KOPT-K1 (cell line): ENCODE results near the gene PEX7.
"Not testable (repeated sequence)": the region's sequence is repeated elsewhere in the genome, so short reads cannot be mapped to it uniquely, and the experiment has no call there.

Experiments used
- H3K27ac ChIP-seq: fragments of 200-600 bp; sonication (generic); 2 replicates; pipeline ENCODE4 v1.5.1; 2016; ENCODE audit warnings: antibody characterized with exemption, mild to moderate bottlenecking, low read depth, low read length; ENCODE audit not compliant: poor library complexity, severe bottlenecking
- H3K36me3 ChIP-seq: fragments of 200-600 bp; sonication (generic); 2 replicates; pipeline ENCODE4 v1.5.1; 2017; ENCODE audit warnings: antibody characterized with exemption, mild to moderate bottlenecking, low read length, moderate library complexity; ENCODE audit not compliant: insufficient read depth
- H3K9me3 ChIP-seq: fragments of 200-600 bp; sonication (generic); 2 replicates; pipeline ENCODE4 v1.5.1; 2017; ENCODE audit warnings: antibody characterized with exemption, low read length, mild to moderate bottlenecking; ENCODE audit not compliant: insufficient read depth, poor library complexity, severe bottlenecking

Gene PEX7

GRCh38 chr6:136801581-136801980 lies 20.8 kb upstream of the PEX7 start:
- no peaks in the 10 kb centered on the region for H3K9me3 ChIP-seq
- H3K27ac ChIP-seq, result no peak overlapping the region
- H3K36me3 ChIP-seq, result no peaks in the 10 kb centered on the region

- no peaks in the 10 kb centered on the region for H3K9me3 ChIP-seq
- H3K27ac ChIP-seq, result no peak overlapping the region
- no peaks in the 10 kb centered on the region for H3K36me3 ChIP-seq
Measured at GRCh38 chr6:136803608-136804007, 18.8 kb upstream of the PEX7 start.

- Histone ChIP-seq H3K36me3 (no peaks in the 10 kb centered on the region), H3K9me3 (no peaks in the 10 kb centered on the region), H3K27ac (no peak overlapping the region)
Measured at GRCh38 chr6:136809091-136809860, 13.1 kb upstream of the PEX7 start.

- Histone ChIP-seq H3K36me3 (no peaks in the 10 kb centered on the region), H3K27ac (no peak overlapping the region), H3K9me3 (no peaks in the 10 kb centered on the region)
Measured at GRCh38 chr6:136811272-136811671, 11.1 kb upstream of the PEX7 start.

GRCh38 chr6:136812174-136812573 lies 10.2 kb upstream of the PEX7 start:
- H3K9me3 ChIP-seq, result peaks cover 3% of the 10 kb centered on the region
- H3K36me3 ChIP-seq, result no peaks in the 10 kb centered on the region
- H3K27ac ChIP-seq, result no peak overlapping the region

GRCh38 chr6:136815608-136816007 lies 6.8 kb upstream of the PEX7 start:
- H3K9me3 ChIP-seq, H3K27ac ChIP-seq: not testable (repeated sequence)

GRCh38 chr6:136816656-136817055 lies 5.7 kb upstream of the PEX7 start:
- H3K27ac ChIP-seq, result no peak overlapping the region
- no peaks in the 10 kb centered on the region for H3K36me3 ChIP-seq

More at GRCh38 chr6:136815608-136816007, 6.8 kb upstream of the PEX7 start:
- H3K36me3 ChIP-seq, result not testable (repeated sequence)

GRCh38 chr6:136820561-136820960 lies 1.8 kb upstream of the PEX7 start:
- Histone ChIP-seq H3K36me3 (no peaks in the 10 kb centered on the region), H3K27ac (no peak overlapping the region), H3K9me3 (peaks cover 3% of the 10 kb centered on the region)

More at GRCh38 chr6:136816656-136817055, 5.7 kb upstream of the PEX7 start:
- peaks cover 3% of the 10 kb centered on the region for H3K9me3 ChIP-seq

GRCh38 chr6:136822046-136822375 lies 381 bp upstream of the PEX7 start:
- peaks cover 11% of the 10 kb centered on the region for H3K36me3 ChIP-seq
- peak overlapping the region; percentile 70 for H3K27ac ChIP-seq
- no peaks in the 10 kb centered on the region for H3K9me3 ChIP-seq

- Histone ChIP-seq H3K27ac (peak overlapping the region; percentile 70), H3K36me3 (peaks cover 14% of the 10 kb centered on the region), H3K9me3 (no peaks in the 10 kb centered on the region)
Measured at GRCh38 chr6:136823128-136823660, 802 bp downstream of the PEX7 start.

GRCh38 chr6:136826216-136826615 lies 3.8 kb downstream of the PEX7 start:
- Histone ChIP-seq H3K9me3 (peaks cover 11% of the 10 kb centered on the region), H3K36me3 (peaks cover 43% of the 10 kb centered on the region), H3K27ac (no peak overlapping the region)

- peaks cover 62% of the 10 kb centered on the region for H3K36me3 ChIP-seq
Measured at GRCh38 chr6:136831873-136832562, 9.6 kb downstream of the PEX7 start.

GRCh38 chr6:136840276-136841001 lies 18.0 kb downstream of the PEX7 start:
- no peaks in the 10 kb centered on the region for H3K9me3 ChIP-seq
- H3K27ac ChIP-seq, result no peak overlapping the region
- peaks cover 5% of the 10 kb centered on the region for H3K36me3 ChIP-seq

More at GRCh38 chr6:136831873-136832562, 9.6 kb downstream of the PEX7 start:
- H3K9me3 ChIP-seq, result peaks cover 34% of the 10 kb centered on the region
- H3K27ac ChIP-seq, result no peak overlapping the region

- Histone ChIP-seq H3K27ac (no peak overlapping the region), H3K36me3 (peaks cover 2% of the 10 kb centered on the region), H3K9me3 (no peaks in the 10 kb centered on the region)
Measured at GRCh38 chr6:136843210-136843609, 20.8 kb downstream of the PEX7 start.

- Histone ChIP-seq H3K9me3 (no peaks in the 10 kb centered on the region), H3K36me3 (peaks cover 4% of the 10 kb centered on the region; the same call in 1 of the 2 replicates), H3K27ac (no peak overlapping the region)
Measured at GRCh38 chr6:136846046-136846445, 23.7 kb downstream of the PEX7 start.
